Liver (tissue), 9 donors: Measurements from ENCODE around the gene PREB. TPM values are rescaled to one million over a fixed set of nuclear protein-coding genes. Genes with fewer than 3 reads are reported as not detected.

ENCODE experiments used
- DNase-seq: peaks from one replicate; pipeline ENCODE4 v3.0.0-alpha.2; 2017; ENCODE audit warnings: low spot score
- H3K27ac ChIP-seq, 2 donors: one replicate each; pipeline ENCODE4 v1.7.0; 2013; ENCODE audit warnings: inconsistent platforms in 2 of 2, low read length in 2 of 2, control low read depth in 1 of 2, low read depth in 1 of 2, mild to moderate bottlenecking in 1 of 2
- H3K27me3 ChIP-seq, 4 donors: one replicate each; pipeline versions ENCODE4 v1.6.1 to v1.7.0; 2013; ENCODE audit warnings: low read length in 3 of 4, inconsistent platforms in 1 of 4, mild to moderate bottlenecking in 1 of 4, moderate library complexity in 1 of 4; ENCODE audit not compliant: control insufficient read depth in 4 of 4, insufficient read depth in 4 of 4
- H3K36me3 ChIP-seq, 4 donors: one replicate each; pipeline versions ENCODE4 v1.6.1 to v1.7.0; 2013; ENCODE audit warnings: low read length in 3 of 4, mild to moderate bottlenecking in 3 of 4, low read depth in 1 of 4, moderate library complexity in 1 of 4; ENCODE audit not compliant: control insufficient read depth in 4 of 4, insufficient read depth in 3 of 4
- H3K4me1 ChIP-seq, 4 donors: one replicate each; pipeline versions ENCODE4 v1.6.1 to v1.7.0; 2013; ENCODE audit warnings: low read length in 3 of 4, mild to moderate bottlenecking in 3 of 4, moderate library complexity in 1 of 4; ENCODE audit not compliant: control insufficient read depth in 4 of 4, insufficient read depth in 4 of 4
- H3K4me3 ChIP-seq, 3 donors: one replicate each; pipeline versions ENCODE4 v1.6.1 to v1.7.0; 2013; ENCODE audit warnings: low read length in 3 of 3, control low read depth in 1 of 3, low read depth in 1 of 3, mild to moderate bottlenecking in 1 of 3
- H3K9ac ChIP-seq, 2 donors: one replicate each; pipeline ENCODE4 v1.7.0; 2013; ENCODE audit warnings: low read length in 2 of 2, mild to moderate bottlenecking in 2 of 2, moderate library complexity in 2 of 2, control low read depth in 1 of 2, low read depth in 1 of 2
- H3K9me3 ChIP-seq, 4 donors: one replicate each; pipeline versions ENCODE4 v1.6.1 to v1.7.0; 2013; ENCODE audit warnings: low read length in 3 of 4; ENCODE audit not compliant: control insufficient read depth in 4 of 4
- ATF3 ChIP-seq: IDR thresholded peaks from 2 replicates; pipeline ENCODE4 v1.6.1; 2016; ENCODE audit warnings: antibody characterized with exemption
- CTCF ChIP-seq: fragments of 150-350 bp; IDR thresholded peaks from 2 replicates; pipeline ENCODE4 v1.5.1; 2017; ENCODE audit warnings: improper control_type of control experiment, low read depth, low read length; ENCODE audit not compliant: missing input control
- EGR1 ChIP-seq, 2 donors: IDR thresholded peaks; 2 replicates each; pipeline ENCODE4 v1.6.1; 2016 to 2018; ENCODE audit warnings: antibody characterized with exemption in 2 of 2, low read depth in 2 of 2
- FOXA1 ChIP-seq: IDR thresholded peaks from 2 replicates; pipeline ENCODE4 v1.6.1; 2016; ENCODE audit warnings: antibody characterized with exemption
- FOXA2 ChIP-seq: IDR thresholded peaks from 2 replicates; pipeline ENCODE4 v1.6.1; 2016; ENCODE audit warnings: antibody characterized with exemption
- GABPA ChIP-seq, 2 donors: IDR thresholded peaks in 1 of 2; conservative IDR thresholded peaks in 1 of 2; 2 replicates each; pipeline ENCODE4 v1.6.1; 2016; ENCODE audit warnings: antibody characterized with exemption in 2 of 2, mild to moderate bottlenecking in 1 of 2, moderate library complexity in 1 of 2
- HNF4A ChIP-seq, 2 donors: conservative IDR thresholded peaks; 2 replicates each; pipeline ENCODE4 v1.6.1; 2016; ENCODE audit warnings: antibody characterized with exemption in 2 of 2, mild to moderate bottlenecking in 2 of 2
- HNF4G ChIP-seq: IDR thresholded peaks from 2 replicates; pipeline ENCODE4 v1.6.1; 2016; ENCODE audit warnings: antibody characterized with exemption
- JUND ChIP-seq, 2 donors: IDR thresholded peaks; 2 replicates each; pipeline ENCODE4 v1.6.1; 2016; ENCODE audit warnings: antibody characterized with exemption in 2 of 2
- MAX ChIP-seq: IDR thresholded peaks from 2 replicates; pipeline ENCODE4 v1.6.1; 2016; ENCODE audit warnings: antibody characterized with exemption
- NR2F2 ChIP-seq: IDR thresholded peaks from 2 replicates; pipeline ENCODE4 v1.6.1; 2016; ENCODE audit warnings: antibody characterized with exemption
- RAD21 ChIP-seq, 2 donors: IDR thresholded peaks; 2 replicates each; pipeline ENCODE4 v1.6.1; 2016; ENCODE audit warnings: antibody characterized with exemption in 2 of 2, mild to moderate bottlenecking in 2 of 2
- REST ChIP-seq: IDR thresholded peaks from 2 replicates; pipeline ENCODE4 v1.6.1; 2016; ENCODE audit warnings: antibody characterized with exemption, mild to moderate bottlenecking
- RXRA ChIP-seq, 2 donors: IDR thresholded peaks; 2 replicates each; pipeline ENCODE4 v1.6.1; 2017 to 2018; ENCODE audit warnings: antibody characterized with exemption in 2 of 2, mild to moderate bottlenecking in 1 of 2
- SP1 ChIP-seq: IDR thresholded peaks from 2 replicates; pipeline ENCODE4 v1.6.1; 2018; ENCODE audit warnings: antibody characterized with exemption, mild to moderate bottlenecking
- TAF1 ChIP-seq: conservative IDR thresholded peaks from 2 replicates; pipeline ENCODE4 v1.6.1; 2016; ENCODE audit warnings: antibody characterized with exemption, mild to moderate bottlenecking
- YY1 ChIP-seq: IDR thresholded peaks from 2 replicates; pipeline ENCODE4 v1.6.1; 2016; ENCODE audit warnings: antibody characterized with exemption, mild to moderate bottlenecking
- ZBTB33 ChIP-seq: IDR thresholded peaks from 2 replicates; pipeline ENCODE4 v1.6.1; 2016; ENCODE audit warnings: antibody characterized with exemption
- WGBS: extraction: QIAGEN DNeasy Blood & Tissue Kit; methylation state at CpG from one replicate; pipeline ENCODE4 v1.1.7; 2013; 5-methylcytosine and 5-hydroxymethylcytosine counted together
- polyA plus RNA-seq, 2 donors: library from polyadenylated mRNA; stranded (reverse) in 1 of 2; unstranded in 1 of 2; fragments of 200-250 nt in 1 of 2; fragments of >200 nt in 1 of 2; fragmentation: Nextera tagmentation in 1 of 2; extraction: Ambion mirVana in 1 of 2; gene quantifications; one replicate each; pipeline versions ENCODE4 v1.2.1 to v1.2.3, GENCODE V29; 2013 to 2015
- total RNA-seq, 2 donors: library from RNA; depleted of rRNA; stranded (reverse); fragments of >200 nt; gene quantifications; one replicate each; pipeline ENCODE4 v1.2.3, GENCODE V29; 2014
- donor health status: healthy.
- donor health status: healthy.
- donor health status: healthy.
- donor health status: healthy.
- donor health status: healthy.

The PREB gene
- total and polyA plus RNA-seq, 4 donors: 21.5 to 98.4 (median 60.9) TPM

- Histone ChIP-seq H3K27ac (no peak overlapping the region), H3K4me1 (peaks cover 0 to 2% (median under 1%) of the 10 kb centered on the region in 4 donors), H3K36me3 (no peaks in the 10 kb centered on the region), H3K9me3 (no peaks in the 10 kb centered on the region), H3K4me3 (no peak overlapping the region), H3K9ac (no peak overlapping the region), H3K27me3 (no peaks in the 10 kb centered on the region)
- WGBS: 81% methylated on average over 6 of the region's 6 CpGs
- no peak for DNase-seq
- no peak for TF ChIP-seq YY1
- no peak for TF ChIP-seq HNF4A (conservative IDR thresholded peaks at IDR 0.05)
- no peak for TF ChIP-seq JUND (IDR thresholded peaks at IDR 0.05)
- no peak for TF ChIP-seq MAX
- no peak for TF ChIP-seq FOXA2
- TF ChIP-seq SP1: no peak
- no peak for TF ChIP-seq EGR1 (IDR thresholded peaks at IDR 0.05; ENCODE audit: low read depth in 2 of 2)
- TF ChIP-seq TAF1: no peak
- no peak for TF ChIP-seq REST
- TF ChIP-seq RXRA (IDR thresholded peaks at IDR 0.05): no peak
- no peak for TF ChIP-seq RAD21 (IDR thresholded peaks at IDR 0.05)
- no peak for TF ChIP-seq ZBTB33
These were observed 24.0 kb upstream of the PREB start for GRCh38 chr2:27158468-27158867.

- Histone ChIP-seq H3K9me3 (no peaks in the 10 kb centered on the region), H3K9ac (no peak overlapping the region), H3K4me3 (no peak overlapping the region), H3K36me3 (no peaks in the 10 kb centered on the region), H3K4me1 (no peaks in the 10 kb centered on the region), H3K27ac (no peak overlapping the region), H3K27me3 (no peaks in the 10 kb centered on the region)
- no peak for DNase-seq
- 88% methylated on average over 9 of the region's 9 CpGs for WGBS
- TF ChIP-seq HNF4A (conservative IDR thresholded peaks at IDR 0.05) (no peak), RXRA (IDR thresholded peaks at IDR 0.05) (no peak), ZBTB33 (no peak), EGR1 (IDR thresholded peaks at IDR 0.05; ENCODE audit: low read depth in 2 of 2) (no peak), JUND (IDR thresholded peaks at IDR 0.05) (no peak), CTCF (no peak), GABPA (IDR thresholded peaks at IDR 0.05 in 1 of 2, conservative IDR thresholded peaks at IDR 0.05 in 1 of 2) (no peak), REST (no peak), FOXA2 (no peak), YY1 (no peak), SP1 (no peak), ATF3 (no peak), RAD21 (IDR thresholded peaks at IDR 0.05) (no peak), HNF4G (no peak), NR2F2 (no peak), FOXA1 (no peak), TAF1 (no peak)
These were observed 20.7 kb upstream of the PREB start for GRCh38 chr2:27155069-27155520.
